A549 (cell line): ENCODE results near the gene ZBTB8B. TPM values are rescaled to one million over a fixed set of nuclear protein-coding genes. Genes with fewer than 3 reads are reported as not detected.
A peak's percentile ranks its signal among the peaks of the same experiment; 100 is the strongest.
"Not testable (repeated sequence)": the region's sequence is repeated elsewhere in the genome, so short reads cannot be mapped to it uniquely, and the experiment has no call there.

ENCODE experiments used
- ATAC-seq, 2 experiments: fragments of 200-7000 bp in 1 of 2; fragments of >200 bp in 1 of 2; cut with Nextera tagmentation in 1 of 2; cut with Tn5 transposase in 1 of 2; 3 replicates each; pipeline versions ENCODE4 v1.8.0 to v1.9.1; 2018 to 2020; ENCODE audit warnings: mild to moderate bottlenecking in 1 of 2, moderate library complexity in 1 of 2
- CTCF ChIA-PET: fragments of 300-600 bp; sonication (Branson Sonifier 250); formaldehyde crosslinking; extraction: SDS; loops from one replicate; lab custom pipeline; 2021; ENCODE audit warnings: antibody characterized with exemption, inconsistent platforms; lab: Yijun Ruan, JAX
- POLR2A ChIA-PET: fragments of 350-600 bp; formaldehyde crosslinking; extraction: SDS; loops from one replicate; lab custom pipeline; 2021; ENCODE audit warnings: antibody characterized with exemption, inconsistent platforms; lab: Yijun Ruan, JAX
- DNase-seq, 2 experiments: peaks; one replicate each; pipeline versions ENCODE4 v3.0.0 to v3.0.0-alpha.2; 2011 to 2016; ENCODE audit warnings: low read depth in 1 of 2, low spot score in 1 of 2
- FAIRE-seq: peaks from 2 replicates; lab custom pipeline; 2011; peaks lifted over from hg19 to GRCh38; lab: Jason Lieb, UNC
- H3K27ac ChIP-seq, 2 experiments: fragments of >200 bp; sonication (Bioruptor Twin); formaldehyde crosslinking; 3 replicates each; pipeline ENCODE4 v1.5.1; 2016 to 2017
- H3K4me1 ChIP-seq: fragments of >200 bp; sonication (Bioruptor Twin); formaldehyde crosslinking; 3 replicates; pipeline ENCODE4 v1.6.1; 2016
- H3K4me2 ChIP-seq: fragments of >200 bp; sonication (Bioruptor Twin); formaldehyde crosslinking; 3 replicates; pipeline ENCODE4 v1.6.1; 2016
- H3K4me3 ChIP-seq: fragments of >200 bp; sonication (Bioruptor Twin); formaldehyde crosslinking; 3 replicates; pipeline ENCODE4 v1.5.1; 2016
- H3K9me3 ChIP-seq: fragments of >200 bp; sonication (Bioruptor Twin); formaldehyde crosslinking; 3 replicates; pipeline ENCODE4 v1.6.1; 2016
- CBX8 ChIP-seq: fragments of 200-600 bp; sonication (generic); IDR thresholded peaks from 2 replicates; pipeline ENCODE4 v1.6.1; 2016
- CEBPB ChIP-seq, 2 experiments: fragments of >200 bp in 1 of 2; sonication (Bioruptor Twin) in 1 of 2; formaldehyde crosslinking in 1 of 2; IDR thresholded peaks; 2 replicates each; pipeline ENCODE4 v1.6.1; 2012 to 2016
- CTCF ChIP-seq: fragments of >200 bp; sonication (Bioruptor Twin); formaldehyde crosslinking; IDR thresholded peaks from 3 replicates; pipeline ENCODE4 v1.5.1; 2016
- EHMT2 ChIP-seq: fragments of 200-600 bp; sonication (generic); IDR thresholded peaks from 2 replicates; pipeline ENCODE4 v1.6.1; 2016; ENCODE audit warnings: antibody characterized with exemption, low read depth, mild to moderate bottlenecking, moderate library complexity
- EP300 ChIP-seq, 2 experiments: fragments of >200 bp; sonication (Bioruptor Twin); formaldehyde crosslinking; IDR thresholded peaks; 2 replicates in 1 of 2; 3 replicates in 1 of 2; pipeline ENCODE4 v1.6.1; 2016 to 2017
- ESRRA ChIP-seq: fragments of 150-350 bp; IDR thresholded peaks from 2 replicates; pipeline ENCODE4 v1.6.1; 2014; ENCODE audit warnings: mild to moderate bottlenecking, low read length, borderline replicate concordance
- FOSB ChIP-seq: fragments of 250-450 bp; sonication (Bioruptor Pico); IDR thresholded peaks from 2 replicates; pipeline ENCODE4 v1.5.0; 2020; ENCODE audit warnings: mild to moderate bottlenecking, moderate library complexity
- HOXB13 ChIP-seq: fragments of 250-450 bp; sonication (Bioruptor Pico); IDR thresholded peaks from 2 replicates; pipeline ENCODE4 v1.5.0; 2020; ENCODE audit warnings: low read depth, mild to moderate bottlenecking, moderate library complexity
- JUN ChIP-seq, 2 experiments: fragments of >200 bp; sonication (Bioruptor Twin); formaldehyde crosslinking; IDR thresholded peaks; 2 replicates in 1 of 2; 3 replicates in 1 of 2; pipeline ENCODE4 v1.6.1; 2016 to 2017
- KDM5A ChIP-seq: fragments of 200-600 bp; sonication (generic); IDR thresholded peaks from 2 replicates; pipeline ENCODE4 v1.6.1; 2016; ENCODE audit warnings: antibody characterized with exemption, mild to moderate bottlenecking
- MAX ChIP-seq: IDR thresholded peaks from 2 replicates; pipeline ENCODE4 v1.6.1; 2012
- MAZ ChIP-seq: fragments of 150-350 bp; IDR thresholded peaks from 2 replicates; pipeline ENCODE4 v1.6.1; 2014; ENCODE audit warnings: antibody characterized with exemption, low read depth, low read length, borderline replicate concordance
- NR3C1 ChIP-seq: fragments of >200 bp; sonication (Bioruptor Twin); formaldehyde crosslinking; IDR thresholded peaks from 3 replicates; pipeline ENCODE4 v1.6.1; 2017
- PHF8 ChIP-seq: fragments of 200-600 bp; sonication (generic); IDR thresholded peaks from 2 replicates; pipeline ENCODE4 v1.6.1; 2016; ENCODE audit warnings: low read depth, mild to moderate bottlenecking, antibody characterized with exemption, moderate library complexity, borderline replicate concordance
- RAD21 ChIP-seq, 2 experiments: fragments of >200 bp in 1 of 2; sonication (Bioruptor Twin) in 1 of 2; formaldehyde crosslinking in 1 of 2; IDR thresholded peaks in 1 of 2; conservative IDR thresholded peaks in 1 of 2; 2 replicates in 1 of 2; 3 replicates in 1 of 2; pipeline ENCODE4 v1.6.1; 2012 to 2018; ENCODE audit warnings: inconsistent platforms in 1 of 2
- RARB ChIP-seq: fragments of 250-450 bp; sonication (Bioruptor Pico); IDR thresholded peaks from 2 replicates; pipeline ENCODE4 v1.8.0; 2021; ENCODE audit warnings: mild to moderate bottlenecking, moderate library complexity
- RCOR1 ChIP-seq: fragments of 150-350 bp; IDR thresholded peaks from 2 replicates; pipeline ENCODE4 v1.6.1; 2014; ENCODE audit warnings: antibody characterized with exemption, low read length, low read depth
- SMC3 ChIP-seq: fragments of >200 bp; sonication (Bioruptor Twin); formaldehyde crosslinking; IDR thresholded peaks from 3 replicates; pipeline ENCODE4 v1.6.1; 2018; ENCODE audit warnings: inconsistent platforms
- TFCP2L1 ChIP-seq: fragments of 250-450 bp; sonication (Bioruptor Pico); IDR thresholded peaks from 2 replicates; pipeline ENCODE4 v1.5.0; 2021; ENCODE audit warnings: mild to moderate bottlenecking
- ZFP36 ChIP-seq: fragments of 450-650 bp; IDR thresholded peaks from 2 replicates; pipeline ENCODE4 v1.6.1; 2014; ENCODE audit warnings: borderline replicate concordance; ENCODE audit not compliant: partially characterized antibody
- ZSCAN20 ChIP-seq: fragments of 250-450 bp; sonication (Bioruptor Pico); IDR thresholded peaks from 2 replicates; pipeline ENCODE4 v1.8.0; 2022; ENCODE audit warnings: mild to moderate bottlenecking, moderate library complexity
- WGBS: methylation state at CpG from one replicate; pipeline ENCODE4 v1.1.6; 2017; ENCODE audit errors: missing lambda C conversion rate; 5-methylcytosine and 5-hydroxymethylcytosine counted together
- polyA plus RNA-seq, 4 experiments: library from polyadenylated mRNA; depleted of rRNA in 3 of 4; stranded (reverse); fragments of >200 nt; fragmentation: RNase III in 1 of 4; extraction: RNeasy Plus Mini Kit Qiagen cat#74134 plus additional on column Dnase treatment in 1 of 4; gene quantifications; 2 replicates in 3 of 4; 3 replicates in 1 of 4; pipeline ENCODE4 v1.2.3, GENCODE V29; 2011 to 2017

ZBTB8B gene
- polyA plus RNA-seq, 2 of the 4 experiments (the other 2 are of a cell fraction) = 0.01 to 0.03 TPM

GRCh38 chr1:32448186-32448772 lies 16.6 kb upstream of the ZBTB8B start:
- WGBS = 30% methylated on average over 12 of the region's 12 CpGs
- Histone ChIP-seq H3K4me2 (peak overlapping the region; percentile 45), H3K27ac (peak overlapping the region in 1 of 2 experiments; percentile 64; a peak in 3 of 6 replicates)
- FAIRE-seq, H3K4me3 ChIP-seq, H3K4me1 ChIP-seq, H3K9me3 ChIP-seq: not testable (repeated sequence)
- DNase-seq = peak in 1 of 2 experiments; percentile 78
- POLR2A ChIA-PET = interaction anchor here (1.0 kb wide), 1 partner anchor 517 kb away, joined by 3 read pairs; the partner anchor contains the start of gene RNF19B
- CTCF ChIA-PET = interaction anchor here (0.6 to 2.7 kb wide), 34 partner anchors 8 to 428 kb away, joined by 3 to 13 read pairs (median 4); partner anchors contain the start of gene ZBTB8B
- peak; percentile 87 to 94; a peak in 5 of 6 replicates for ATAC-seq
- TF ChIP-seq CTCF (peak; percentile 72), RAD21 (conservative IDR thresholded peaks at IDR 0.05 in 1 of 2, IDR thresholded peaks at IDR 0.05 in 1 of 2) (peak; percentile 67 to 77), SMC3 (peak; percentile 54)

- ChIA-PET CTCF (interaction anchor here (0.7 to 2.7 kb wide), 26 partner anchors 8 to 427 kb away, joined by 3 to 13 read pairs (median 5); partner anchors contain the start of gene ZBTB8B), POLR2A (interaction anchor here (1.0 kb wide), 1 partner anchor 516 kb away, joined by 3 read pairs; the partner anchor contains the start of gene RNF19B)
- FAIRE-seq (no peak), DNase-seq (peak; percentile 41 to 68), ATAC-seq (peak; percentile 95 to 97)
- Histone ChIP-seq H3K27ac (no peak overlapping the region), H3K9me3 (no peaks in the 10 kb centered on the region), H3K4me2 (peak overlapping the region; percentile 45), H3K4me3 (no peak overlapping the region), H3K4me1 (peaks cover 5% of the 10 kb centered on the region; the same call in 2 of the 3 replicates)
- WGBS = 48% methylated on average over 10 of the region's 12 CpGs
- TF ChIP-seq ESRRA (no peak), RAD21 (conservative IDR thresholded peaks at IDR 0.05 in 1 of 2, IDR thresholded peaks at IDR 0.05 in 1 of 2) (peak; percentile 19 to 53; a peak in 2 of 5 replicates), CTCF (peak; percentile 39; the same call in 2 of the 3 replicates), EHMT2 (no peak)
Measured at GRCh38 chr1:32448773-32449456, 16.0 kb upstream of the ZBTB8B start.

GRCh38 chr1:32449457-32449831 lies 15.4 kb upstream of the ZBTB8B start:
- FAIRE-seq, H3K4me2 ChIP-seq, DNase-seq, H3K4me3 ChIP-seq, POLR2A ChIA-PET, H3K4me1 ChIP-seq, H3K27ac ChIP-seq, H3K9me3 ChIP-seq: not testable (repeated sequence)
- ATAC-seq = peak in 1 of 2 experiments; percentile 38; a peak in 3 of 6 replicates
- CTCF ChIA-PET = interaction anchor here (0.7 to 2.5 kb wide), 13 partner anchors 11 to 205 kb away, joined by 3 to 13 read pairs (median 4); no protein-coding TSS in a partner anchor
- 55% methylated on average over 5 of the region's 5 CpGs for WGBS

- H3K27ac ChIP-seq = no peak overlapping the region
- ChIA-PET CTCF (interaction anchor here (1.2 kb wide), 1 partner anchor 9 kb away, joined by 3 read pairs; no protein-coding TSS in a partner anchor), POLR2A (no interaction called here)
- H3K9me3 ChIP-seq = no peaks in the 10 kb centered on the region
- 17% methylated on average over 1 of the region's 1 CpG for WGBS
- no peak for DNase-seq
- no peak overlapping the region for H3K4me3 ChIP-seq
- H3K4me1 ChIP-seq = no peaks in the 10 kb centered on the region
- 0 out of 6 replicates have a peak, but pooled peaks of 1 of the 2 experiments have one; percentile 19 for ATAC-seq
- no peak for FAIRE-seq
- H3K4me2 ChIP-seq = no peak overlapping the region
- TF ChIP-seq JUN (IDR thresholded peaks at IDR 0.05) (no peak), MAZ (no peak), TFCP2L1 (CRISPR knock-in tag) (no peak), ZFP36 (no peak), ZSCAN20 (CRISPR knock-in tag) (no peak), RCOR1 (no peak), RARB (CRISPR knock-in tag) (no peak), CBX8 (no peak), EP300 (IDR thresholded peaks at IDR 0.05) (no peak), PHF8 (no peak), NR3C1 (no peak), CEBPB (IDR thresholded peaks at IDR 0.05) (no peak), ESRRA (no peak), FOSB (CRISPR knock-in tag) (no peak), MAX (no peak), HOXB13 (CRISPR knock-in tag) (no peak), KDM5A (no peak)
Measured at GRCh38 chr1:32454726-32455125, 10.1 kb upstream of the ZBTB8B start.
